AG09309 (cell line): ENCODE measurements around the gene CAMK2G.
"Not testable (repeated sequence)": the region's sequence is repeated elsewhere in the genome, so short reads cannot be mapped to it uniquely, and the experiment has no call there.

Source experiments
- DNase-seq: peaks from one replicate; pipeline ENCODE4 v3.0.0-alpha.2; 2010; ENCODE audit warnings: low read depth
- H3K4me3 ChIP-seq: 2 replicates; pipeline ENCODE4 v1.5.1; 2011; ENCODE audit warnings: mild to moderate bottlenecking, low read depth, low read length, moderate library complexity; ENCODE audit not compliant: control insufficient read depth
- CTCF ChIP-seq: IDR thresholded peaks from 2 replicates; pipeline ENCODE4 v1.5.1; 2011; ENCODE audit warnings: mild to moderate bottlenecking, low read depth, low read length, inconsistent platforms; ENCODE audit not compliant: insufficient read depth, control insufficient read depth; ENCODE audit errors: missing control alignments

Gene CAMK2G

GRCh38 chr10:73789659-73790055 is 84.7 kb downstream of the CAMK2G start:
- no peak for DNase-seq
- TF ChIP-seq CTCF = no peak
- no peak overlapping the region for H3K4me3 ChIP-seq

GRCh38 chr10:73788864-73789658 is 85.3 kb downstream of the CAMK2G start:
- no peak for DNase-seq
- H3K4me3 ChIP-seq = no peak overlapping the region
- no peak for TF ChIP-seq CTCF

- not testable (repeated sequence) for DNase-seq, H3K4me3 ChIP-seq
Measured at GRCh38 chr10:73787031-73787800, 87.1 kb downstream of the CAMK2G start.

- H3K4me3 ChIP-seq = peak overlapping the region; percentile 67
- TF ChIP-seq CTCF = no peak
- DNase-seq = no peak
Measured at GRCh38 chr10:73786512-73786885, 87.9 kb downstream of the CAMK2G start.

GRCh38 chr10:73785721-73786511 is 88.4 kb downstream of the CAMK2G start:
- H3K4me3 ChIP-seq = peak overlapping the region; percentile 67
- DNase-seq = no peak
- no peak for TF ChIP-seq CTCF

- no peak for TF ChIP-seq CTCF
- peak within 1 kb of the TSS; percentile 67 for H3K4me3 ChIP-seq
- peak; percentile 88 for DNase-seq
Measured at GRCh38 chr10:73785211-73785720, 89.1 kb downstream of the CAMK2G start, which contains the start of gene ZSWIM8. ZSWIM8 (plus strand) TSS chr10:73785606; CDS start chr10:73785879, 273 bp downstream.
